Measurements from ENCODE around the gene ARHGAP22.

ARHGAP22 gene

DNA sequence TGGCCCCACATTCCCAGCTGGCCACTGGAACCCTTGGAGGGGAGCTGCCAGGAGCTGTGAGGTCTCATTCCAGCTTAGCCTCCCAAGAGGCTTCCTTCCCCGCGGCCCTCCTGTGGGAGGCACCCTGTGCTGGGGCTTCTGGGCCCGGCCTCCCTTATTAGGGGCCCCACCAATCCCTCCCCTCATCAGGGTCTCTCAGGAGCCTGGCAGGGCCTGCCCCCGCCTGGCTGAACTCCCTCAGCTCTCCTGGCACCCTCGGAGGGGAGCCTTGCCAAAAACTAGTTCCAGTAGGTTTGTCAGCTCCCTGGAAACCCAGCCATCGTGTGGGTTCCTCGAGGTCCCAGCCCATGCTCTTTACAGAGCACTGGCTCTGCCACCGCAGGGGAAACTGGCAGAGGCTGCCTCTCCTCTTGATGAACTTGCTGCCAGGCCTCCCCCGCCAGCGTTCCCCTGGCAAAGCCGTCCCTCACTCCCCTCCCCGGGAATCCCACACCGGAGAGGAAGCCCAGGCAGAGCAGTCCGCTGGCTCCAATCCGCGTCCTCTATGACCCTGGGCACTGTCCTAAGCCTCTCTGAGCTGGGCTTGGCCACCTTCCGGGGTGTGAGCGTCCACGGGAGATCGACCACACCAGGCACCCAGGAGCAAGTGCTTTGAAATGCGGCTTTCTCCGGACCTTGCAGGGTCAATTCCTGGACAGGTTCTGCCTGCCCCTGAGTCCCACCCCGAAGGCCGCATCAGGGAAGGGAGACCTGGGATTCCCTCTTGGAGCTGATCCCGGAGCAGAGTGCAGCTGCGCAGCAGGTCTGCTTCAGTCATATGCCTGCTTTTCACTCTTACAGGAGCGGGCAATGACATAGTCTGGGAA lies 139.8 kb downstream of the ARHGAP22 start:
- in situ Hi-C loops (cut with MboI; ENCODE audit: low sequenced_read_pairs, unreplicated experiment) = no loop called here
- TF ChIP-seq CTCF (IDR thresholded peaks at IDR 0.05; ENCODE audit: borderline replicate concordance, control extremely low read depth, extremely low read depth, insufficient read depth, missing control alignments) = no peak
- no peak for DNase-seq (ENCODE audit: low spot score)

GRCh38 chr10:48464121-48464870 lies 140.6 kb downstream of the ARHGAP22 start:
- no peak for TF ChIP-seq CTCF (IDR thresholded peaks at IDR 0.05; ENCODE audit: borderline replicate concordance, control extremely low read depth, extremely low read depth, insufficient read depth, missing control alignments)
- no peak for DNase-seq (ENCODE audit: low spot score)
- in situ Hi-C loops (cut with MboI; ENCODE audit: low sequenced_read_pairs, unreplicated experiment) = no loop called here

- in situ Hi-C loops (cut with MboI; ENCODE audit: low sequenced_read_pairs, unreplicated experiment) = no loop called here
- no peak for TF ChIP-seq CTCF (IDR thresholded peaks at IDR 0.05; ENCODE audit: borderline replicate concordance, control extremely low read depth, extremely low read depth, insufficient read depth, missing control alignments)
- DNase-seq (ENCODE audit: low spot score) = no peak
Observed at GRCh38 chr10:48463318-48464003, 141.4 kb downstream of the ARHGAP22 start.

DNA sequence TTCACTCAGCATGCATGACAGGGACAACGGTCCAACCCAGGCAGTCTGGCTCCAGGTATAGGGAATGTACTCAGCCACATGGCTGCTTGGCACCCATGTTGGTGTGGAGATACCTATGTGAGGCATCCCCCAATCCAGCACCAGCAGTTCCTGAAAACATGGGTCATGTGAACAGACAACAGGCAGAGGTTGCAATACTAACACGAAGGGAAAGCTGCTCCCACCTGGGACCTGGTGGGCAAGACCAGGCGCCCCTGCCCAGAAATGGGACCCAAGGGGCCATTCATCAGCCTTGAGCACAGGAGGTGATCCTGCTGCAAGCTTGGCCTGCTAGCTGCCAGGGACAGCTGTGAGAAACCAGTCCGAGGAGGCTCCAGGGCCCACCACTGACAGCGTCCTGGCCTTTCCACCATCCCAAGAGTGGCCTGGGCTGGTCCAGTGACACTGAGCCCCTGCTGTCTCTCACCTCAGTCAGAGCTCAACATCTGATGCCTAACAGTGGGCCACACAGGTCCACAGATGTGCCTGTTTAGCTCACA lies 142.3 kb downstream of the ARHGAP22 start:
- no peak for DNase-seq (ENCODE audit: low spot score)
- in situ Hi-C loops (cut with MboI; ENCODE audit: low sequenced_read_pairs, unreplicated experiment) = no loop called here
- TF ChIP-seq CTCF (IDR thresholded peaks at IDR 0.05; ENCODE audit: borderline replicate concordance, control extremely low read depth, extremely low read depth, insufficient read depth, missing control alignments) = no peak

GRCh38 chr10:48461623-48462481 lies 143.0 kb downstream of the ARHGAP22 start:
- TF ChIP-seq CTCF (IDR thresholded peaks at IDR 0.05; ENCODE audit: borderline replicate concordance, control extremely low read depth, extremely low read depth, insufficient read depth, missing control alignments) = no peak
- DNase-seq (ENCODE audit: low spot score) = no peak
- in situ Hi-C loops (cut with MboI; ENCODE audit: low sequenced_read_pairs, unreplicated experiment) = no loop called here
